Activated CD4-positive, CD25-positive, alpha-beta regulatory T cell (primary cell): Measurements from ENCODE around the gene SPATA2.
"Not testable (repeated sequence)": the region's sequence is repeated elsewhere in the genome, so short reads cannot be mapped to it uniquely, and the experiment has no call there.

Source experiments
- DNase-seq, 4 experiments: peaks; one replicate each; lab custom pipeline; 2025; lab: John Stamatoyannopoulos, UW

Gene SPATA2

DNA sequence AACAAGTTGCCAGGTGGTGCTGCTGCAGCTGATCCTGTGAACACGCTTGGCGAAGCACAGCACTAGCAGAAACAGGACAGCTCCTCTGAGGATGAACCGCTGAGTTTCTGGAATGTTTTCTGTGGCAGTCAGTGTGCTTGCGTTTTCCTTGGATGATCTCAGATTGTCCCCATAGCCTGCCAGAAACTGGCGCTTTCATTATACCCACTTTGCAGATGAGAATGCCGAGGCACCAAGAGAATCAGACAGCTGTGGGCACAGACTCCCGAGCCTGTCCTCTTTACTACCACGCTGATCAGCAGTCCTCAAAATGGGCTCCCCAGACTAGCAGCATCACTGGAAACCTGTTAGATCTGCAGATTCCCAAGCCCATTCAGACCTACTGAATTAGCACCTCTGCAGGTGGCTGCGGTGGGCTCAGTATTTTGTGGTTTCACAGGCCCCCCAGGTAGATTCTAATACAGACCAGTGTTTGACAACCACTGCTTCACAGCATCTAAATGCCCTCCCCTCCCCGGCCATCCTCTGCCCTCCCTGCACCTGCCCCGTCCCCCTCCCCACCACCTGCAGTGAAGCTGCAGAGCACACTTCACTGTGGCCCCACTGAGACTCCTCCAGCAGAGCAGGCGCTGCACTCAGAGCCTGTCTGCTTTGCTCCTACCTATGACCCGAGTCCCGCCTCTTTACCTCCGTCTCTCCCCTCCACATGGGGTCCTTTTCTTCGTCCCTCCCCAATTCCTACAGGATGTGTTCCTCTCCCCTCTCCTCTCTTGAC, 29.6 kb downstream of the SPATA2 start:
- no peak for DNase-seq

DNA sequence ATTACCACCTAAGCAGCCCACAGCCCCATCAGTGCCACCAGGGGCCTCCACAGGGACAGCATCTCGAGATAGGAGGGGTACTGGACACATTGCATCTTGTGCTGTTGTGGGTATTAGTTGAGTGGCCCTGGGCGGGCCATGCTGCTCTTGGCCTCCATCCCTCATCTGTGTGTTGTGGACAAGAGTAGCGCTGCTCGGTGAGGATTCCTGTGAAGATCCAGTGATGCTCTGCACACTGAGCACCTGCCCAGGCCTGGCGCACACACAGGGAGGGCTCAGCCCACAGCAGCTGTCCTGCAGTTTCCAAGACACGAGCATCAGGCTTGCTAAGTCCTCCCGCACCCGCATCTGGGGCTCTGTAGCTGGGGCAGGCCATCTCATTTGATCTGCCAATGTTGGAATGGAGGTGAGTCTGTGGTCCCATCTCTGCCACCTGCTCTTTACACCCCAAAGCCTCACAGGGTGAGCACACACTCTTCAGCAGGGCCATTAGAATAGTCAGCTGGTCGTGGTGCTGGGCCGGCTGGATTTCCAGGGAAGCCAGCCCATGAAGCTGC, 32.0 kb downstream of the SPATA2 start:
- no peak for DNase-seq

DNA sequence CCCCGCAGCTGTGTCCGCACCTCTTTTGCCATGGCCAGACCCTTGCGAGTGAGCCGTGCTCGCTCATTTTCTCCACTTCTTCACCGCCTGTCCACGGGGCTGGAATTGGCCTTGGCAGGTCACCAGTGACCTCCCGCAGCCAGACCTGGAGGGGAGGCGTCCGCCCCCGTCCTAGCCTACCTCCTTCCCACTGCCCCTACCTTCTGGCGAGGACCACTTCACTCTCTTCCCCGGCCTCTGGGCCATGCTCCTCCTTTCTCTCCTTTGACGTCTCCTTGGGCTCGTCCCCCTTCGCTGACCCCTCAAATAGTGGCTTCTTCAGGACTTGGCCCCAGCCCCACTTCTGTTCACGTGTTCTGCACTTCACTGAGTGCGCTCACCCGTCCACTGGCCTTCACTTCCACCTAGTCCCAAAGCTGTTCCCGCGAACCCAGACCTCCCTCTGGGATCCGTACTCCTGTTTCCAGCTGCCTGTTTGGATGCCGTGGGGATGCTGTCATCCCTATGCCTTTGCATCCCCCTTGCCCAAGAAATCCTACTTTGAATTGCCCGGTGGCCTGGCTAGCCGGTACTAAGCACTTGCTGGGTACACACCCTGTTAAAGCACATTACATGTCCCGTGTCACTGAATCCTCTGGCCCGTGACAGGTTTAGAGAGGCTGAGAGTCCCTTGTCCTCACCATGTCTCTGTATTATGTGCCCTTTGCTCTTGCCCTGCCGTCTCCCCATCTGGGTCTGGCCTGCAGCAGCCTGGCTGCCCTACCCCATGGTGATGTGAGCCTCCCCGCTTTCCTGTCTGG, 33.0 kb downstream of the SPATA2 start:
- DNase-seq: no peak

DNA sequence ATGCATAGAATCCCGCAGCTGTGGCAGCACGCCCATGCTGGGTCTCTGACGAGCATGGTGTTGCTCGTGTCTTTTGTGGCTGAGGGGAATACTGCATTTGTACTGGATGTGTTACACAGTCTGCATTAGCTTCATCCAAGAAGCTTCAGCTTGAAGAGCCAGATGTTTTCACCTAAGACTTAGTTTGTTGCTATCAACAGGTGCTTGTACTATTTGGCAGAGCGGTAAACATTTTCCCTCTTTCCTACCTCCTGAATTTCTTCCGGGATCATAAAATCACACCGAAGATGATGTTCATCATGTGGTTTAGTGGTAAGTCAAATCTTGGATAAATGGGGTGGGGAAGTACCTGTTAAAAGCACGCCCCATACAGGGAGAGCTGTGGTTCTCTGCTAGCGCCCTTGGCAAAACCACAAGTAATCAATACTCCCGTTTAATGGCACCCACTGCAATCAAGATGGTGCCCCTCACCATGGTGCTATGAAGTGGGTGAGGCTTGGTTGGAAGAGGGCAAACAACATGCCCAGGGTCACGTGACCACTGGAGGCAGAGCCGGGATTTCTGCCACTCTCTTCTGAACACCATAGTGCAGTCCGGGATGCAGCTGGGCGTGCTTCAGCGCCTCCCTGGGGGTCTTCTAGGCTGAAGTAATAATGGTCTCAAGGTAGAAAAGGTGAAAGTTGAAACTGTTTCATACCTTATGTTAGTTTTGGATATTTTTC, 34.4 kb downstream of the SPATA2 start:
- no peak for DNase-seq

DNA sequence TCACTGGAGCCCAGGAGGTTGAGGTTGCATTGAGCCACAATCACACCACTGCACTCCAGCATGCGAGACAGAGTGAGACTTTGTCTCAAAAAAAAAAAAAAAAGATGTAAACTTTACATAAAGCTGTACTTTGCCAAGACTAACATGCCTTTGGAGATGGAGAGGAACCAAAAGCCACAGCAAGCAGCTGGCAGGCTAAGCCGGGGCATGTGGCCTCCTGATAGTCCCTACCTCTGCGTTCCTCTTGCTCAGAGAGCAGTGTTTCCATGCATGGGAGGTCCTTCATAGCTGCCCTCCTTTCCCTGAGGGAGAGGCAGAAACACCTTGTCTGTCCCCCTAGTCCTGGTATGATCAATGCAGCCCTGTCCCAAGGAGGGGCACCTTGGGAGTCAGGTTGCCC, 35.2 kb downstream of the SPATA2 start:
- no peak for DNase-seq

DNA sequence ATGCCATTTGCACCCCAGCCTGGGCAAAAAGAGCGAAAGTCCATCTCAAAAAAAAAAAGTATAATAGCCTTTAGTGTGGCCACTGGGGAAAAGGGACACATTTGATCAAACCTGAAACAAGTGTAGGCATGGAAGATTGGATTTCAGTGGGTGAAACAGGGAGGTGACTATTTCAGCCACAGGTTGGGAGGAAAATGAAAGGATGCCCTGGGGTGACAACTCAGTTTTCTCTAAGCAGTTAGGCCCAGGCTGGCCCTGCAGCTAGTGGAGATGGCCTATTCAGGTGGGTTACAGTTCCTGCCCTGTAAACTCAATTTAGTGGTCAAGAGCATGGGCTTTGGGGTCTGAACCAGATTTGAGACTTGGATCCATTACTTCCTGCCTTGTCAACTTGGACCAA, 36.4 kb downstream of the SPATA2 start:
- no peak for DNase-seq

DNA sequence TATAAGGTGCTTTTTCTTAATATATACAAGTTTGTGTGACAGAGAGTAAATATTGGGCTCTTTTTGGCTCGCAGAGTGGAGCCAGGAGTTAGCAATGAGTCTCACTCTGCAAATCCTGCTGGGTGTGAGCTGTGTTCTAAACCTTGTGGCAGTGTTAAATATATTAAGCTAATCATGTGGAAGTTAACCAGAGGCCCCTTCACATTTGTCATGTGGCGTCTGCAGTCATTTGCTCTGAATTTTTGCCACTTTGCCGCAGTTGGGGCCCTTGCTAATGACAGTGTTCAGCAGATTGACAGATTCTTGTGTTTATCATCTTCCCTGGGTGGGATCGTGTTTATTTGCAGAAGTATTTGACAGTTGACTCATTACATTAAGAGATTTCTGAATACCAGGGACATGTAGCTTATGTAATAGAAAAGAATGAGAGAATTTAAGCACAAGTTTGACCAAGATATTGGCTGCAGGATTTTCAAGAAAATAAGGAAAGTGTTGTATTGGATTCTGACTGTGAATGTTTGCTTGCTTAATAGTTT, 37.9 kb downstream of the SPATA2 start:
- no peak for DNase-seq

DNA sequence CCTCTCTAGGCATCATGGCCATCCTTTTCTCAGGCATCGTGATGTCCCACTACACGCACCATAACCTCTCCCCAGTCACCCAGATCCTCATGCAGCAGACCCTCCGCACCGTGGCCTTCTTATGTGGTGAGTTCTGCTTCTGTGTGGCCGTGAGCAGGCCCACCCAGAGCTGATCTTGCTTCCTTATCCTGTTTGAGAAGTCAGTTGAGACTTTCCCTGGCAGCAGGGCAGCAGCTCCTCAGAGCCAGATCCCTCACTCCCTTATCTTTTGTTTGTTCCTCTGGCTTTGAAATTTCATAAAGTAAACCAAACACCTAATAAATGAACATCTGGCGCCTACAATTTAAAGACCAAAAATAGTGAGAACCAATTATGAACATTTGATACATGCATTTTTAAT, 40.6 kb downstream of the SPATA2 start:
- DNase-seq: no peak

DNA sequence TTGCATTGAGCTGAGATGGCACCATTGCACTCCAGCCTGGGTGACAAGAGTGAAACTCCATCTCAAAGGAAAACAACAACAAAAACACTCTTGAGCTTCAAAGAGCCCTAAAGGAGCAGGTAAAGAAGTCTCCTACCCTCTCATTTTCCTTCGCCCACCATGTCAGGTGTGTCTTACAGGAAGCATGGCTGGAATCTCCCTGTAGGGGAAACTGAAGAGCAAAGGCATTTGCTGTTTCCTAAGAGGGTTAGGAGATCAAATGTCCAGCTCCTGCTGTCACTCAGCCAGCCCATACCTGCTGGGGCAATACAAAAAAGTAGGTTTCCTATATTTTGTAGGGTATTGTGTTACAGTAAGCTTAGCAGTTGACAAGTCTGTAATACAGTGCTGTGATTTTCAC, 43.3 kb downstream of the SPATA2 start:
- DNase-seq: no peak

DNA sequence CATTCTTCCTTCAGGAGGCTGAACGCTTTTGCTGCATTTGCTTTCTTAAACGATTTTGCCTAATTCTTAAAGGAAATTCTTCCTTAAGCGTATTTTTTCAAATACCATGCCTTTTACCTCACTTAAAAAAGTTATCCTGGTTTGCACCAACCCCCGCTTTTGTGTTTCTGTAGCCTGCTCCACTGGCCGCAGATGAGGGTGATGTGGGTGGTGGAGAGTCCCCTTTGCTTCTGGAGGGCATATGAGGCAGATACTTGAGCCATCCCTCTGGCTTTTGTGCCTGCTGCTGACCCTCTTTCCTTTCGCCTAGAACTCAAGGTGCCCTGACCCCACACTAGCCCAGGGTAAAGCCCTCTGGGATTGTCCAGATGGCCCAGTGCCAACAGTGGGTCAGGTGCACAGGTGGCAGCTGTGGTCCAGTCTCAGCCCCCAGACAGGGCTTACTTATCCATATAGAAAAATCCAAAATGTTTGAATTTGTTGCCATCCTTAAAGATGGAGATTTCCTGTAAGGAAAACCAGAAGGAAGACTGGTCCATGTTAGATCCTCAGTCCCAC, 43.9 kb downstream of the SPATA2 start:
- DNase-seq: no peak

DNA sequence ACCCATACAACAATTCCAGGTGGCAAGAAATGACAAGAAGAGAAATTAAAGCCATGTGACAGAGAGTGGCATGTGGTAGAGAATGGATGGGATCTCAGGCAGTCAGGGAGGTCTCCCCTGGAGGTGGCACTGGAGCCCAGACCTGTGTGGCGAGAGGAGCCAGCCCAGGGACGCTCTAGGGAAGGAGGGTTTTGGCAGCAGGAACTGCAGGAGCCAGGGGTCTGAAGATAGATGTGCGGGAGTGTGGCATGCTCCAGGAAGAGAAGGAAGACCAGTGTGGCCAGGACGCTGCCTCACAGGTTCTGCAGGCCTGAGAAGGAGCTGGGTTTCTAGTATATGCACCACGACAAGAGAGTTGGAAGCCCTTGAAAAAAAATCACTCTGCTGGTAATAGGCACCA, 45.1 kb downstream of the SPATA2 start:
- no peak for DNase-seq

DNA sequence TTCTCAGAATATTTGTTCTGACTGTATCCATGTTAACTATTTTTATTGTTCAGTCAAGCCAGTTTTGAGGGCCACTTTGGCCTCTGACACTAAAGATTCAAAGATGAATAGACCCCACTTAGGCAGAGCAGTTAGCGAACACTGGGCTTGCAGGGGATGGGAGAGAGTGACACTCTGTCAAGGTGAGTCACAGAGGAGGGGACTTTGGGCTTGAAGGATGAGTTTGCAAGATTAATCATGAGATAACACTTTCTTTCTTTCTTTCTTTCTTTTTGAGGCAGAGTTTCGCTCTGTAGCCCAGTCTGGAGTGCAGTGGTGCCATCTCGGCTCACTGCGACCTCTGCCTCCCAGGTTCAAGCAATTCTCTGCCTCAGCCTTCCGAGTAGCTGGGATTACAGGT, 46.4 kb downstream of the SPATA2 start:
- DNase-seq: no peak

DNA sequence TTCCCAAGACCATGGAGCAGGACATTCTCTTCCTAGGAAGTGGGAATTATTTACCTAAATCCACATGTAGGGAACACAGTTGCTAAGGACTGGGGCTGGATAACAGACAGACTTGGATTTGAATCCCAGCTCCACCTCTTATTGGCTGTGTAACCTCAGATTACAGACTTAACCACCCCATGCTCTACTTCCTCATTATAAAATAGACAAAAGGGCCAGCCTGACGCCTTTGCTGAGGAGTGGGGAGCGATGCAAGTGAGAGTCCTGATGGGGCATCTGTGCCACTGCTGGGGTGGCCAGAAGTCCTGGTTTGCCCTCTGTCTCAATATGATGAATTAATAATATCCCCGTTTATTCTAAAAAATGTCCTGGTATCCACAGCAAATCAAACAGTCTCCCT, 46.8 kb downstream of the SPATA2 start:
- DNase-seq: no peak

DNA sequence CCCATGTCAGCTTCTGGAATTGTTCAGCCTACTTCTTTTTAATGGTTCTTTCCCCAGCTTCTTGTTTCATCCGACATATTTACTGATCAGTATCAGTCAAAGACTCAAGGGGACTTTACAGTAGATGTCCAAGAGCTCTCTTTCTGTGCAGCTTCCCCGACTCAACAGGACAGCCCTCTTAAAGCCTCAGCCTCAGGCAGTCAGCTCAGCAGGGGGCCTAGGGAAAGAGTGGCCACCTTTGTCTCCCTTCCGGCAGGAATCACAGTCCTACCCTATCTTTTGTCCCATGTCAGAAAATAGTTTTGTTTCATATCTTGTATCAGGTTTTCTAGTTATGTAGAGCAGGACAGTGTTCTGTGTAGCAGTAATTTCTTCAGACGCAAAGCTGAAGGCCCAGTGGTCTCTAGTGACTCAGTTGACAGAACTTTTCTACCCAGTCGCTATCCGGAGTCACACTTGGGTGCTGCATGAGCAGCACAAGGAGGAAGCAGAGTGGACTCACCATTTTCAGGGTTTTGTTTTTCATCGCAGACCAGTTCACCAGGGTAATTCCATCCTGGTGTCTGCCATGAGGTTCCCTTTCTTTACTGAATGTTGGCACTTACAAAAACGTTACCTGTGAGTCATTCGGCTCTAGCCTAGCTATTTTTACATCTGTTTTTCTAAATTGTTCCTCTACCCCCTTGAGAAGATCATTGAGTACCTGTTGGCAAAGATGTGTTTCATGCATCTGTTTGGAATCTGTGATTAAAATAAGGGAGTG, 47.7 kb downstream of the SPATA2 start:
- no peak for DNase-seq

DNA sequence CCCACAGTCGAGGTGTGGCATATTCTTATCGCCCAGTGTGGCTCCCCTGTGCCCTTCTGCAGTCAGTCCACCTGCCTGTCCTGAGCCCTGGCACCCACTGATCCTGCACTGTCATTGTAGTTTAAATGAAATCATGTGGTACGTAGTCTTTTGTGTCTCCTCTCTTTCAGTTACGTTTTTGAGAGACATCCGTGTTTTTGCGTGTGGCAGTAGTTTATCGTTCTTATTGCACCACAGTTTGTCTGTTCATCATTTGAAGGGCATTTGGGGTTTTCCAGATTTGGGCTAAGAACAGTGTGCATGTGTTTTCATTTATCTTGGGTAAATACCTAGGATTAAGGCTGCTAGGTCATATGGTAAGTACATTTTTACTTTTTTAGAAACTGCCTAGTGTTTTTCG, 49.3 kb downstream of the SPATA2 start:
- no peak for DNase-seq

DNA sequence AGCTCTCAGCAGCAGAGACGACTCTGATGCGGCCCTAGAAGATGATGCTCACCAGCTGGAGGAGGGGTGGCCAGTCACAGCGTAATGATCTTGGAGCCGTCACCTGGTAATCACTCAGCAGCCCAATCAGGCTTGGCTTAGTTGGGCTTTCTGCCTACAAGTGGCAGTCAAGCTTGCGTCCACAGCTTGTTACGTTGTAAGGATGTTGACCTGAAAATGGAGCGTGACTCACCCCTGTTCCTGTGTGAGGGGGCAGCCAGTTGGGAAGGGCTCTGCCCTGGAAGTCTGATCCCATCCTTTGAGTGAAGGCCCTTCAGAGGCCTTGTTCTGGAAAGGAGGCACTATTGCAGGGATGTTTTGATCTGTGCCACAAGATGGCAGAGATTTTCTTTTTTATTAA, 49.8 kb downstream of the SPATA2 start:
- DNase-seq: no peak

DNA sequence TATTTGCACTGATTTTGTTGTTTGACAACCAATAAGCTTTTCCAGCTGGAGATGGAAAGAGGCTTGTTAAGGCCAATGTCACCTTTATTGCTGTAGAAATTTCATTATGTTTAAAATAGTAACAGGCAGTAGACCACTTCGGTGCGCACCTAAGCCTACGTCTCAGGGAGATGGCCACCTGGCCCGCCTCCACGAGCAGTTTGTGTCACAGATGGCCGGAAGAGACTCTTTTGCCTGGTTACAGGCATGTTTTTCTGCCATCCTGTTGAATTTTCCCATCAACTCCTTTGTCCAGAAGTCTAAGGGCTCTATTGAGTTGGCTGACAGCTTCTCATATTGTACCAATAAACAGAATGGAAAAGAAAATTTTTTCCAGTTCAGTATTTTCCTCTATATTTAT, 51.7 kb downstream of the SPATA2 start:
- DNase-seq: no peak

DNA sequence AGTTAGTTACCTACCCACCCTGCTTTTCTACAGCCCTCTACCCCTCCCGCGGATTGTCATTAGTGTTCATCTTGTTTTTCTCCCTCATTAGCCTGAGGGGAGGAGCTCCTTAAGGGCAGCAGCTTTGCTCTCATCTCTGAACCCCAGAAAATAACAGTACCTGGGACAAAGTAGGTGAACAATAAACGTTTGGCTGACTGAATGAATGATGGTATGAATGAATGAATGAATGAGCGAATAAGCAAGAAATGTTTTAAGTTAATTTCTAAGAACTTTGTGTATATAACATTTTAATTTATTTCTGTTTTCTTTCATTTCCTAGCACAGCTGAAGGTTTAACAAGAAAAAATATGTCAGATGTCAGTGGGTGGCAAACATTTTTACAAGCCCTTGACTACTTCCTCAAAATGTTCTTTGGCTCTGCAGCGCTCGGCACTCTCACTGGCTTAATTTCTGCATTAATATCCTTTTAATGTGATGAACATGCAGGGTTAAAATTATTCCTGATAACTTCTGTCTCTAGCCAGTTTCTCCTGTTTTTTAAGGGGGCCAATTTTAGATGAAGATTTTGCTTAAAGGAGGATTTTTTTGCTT, 52.6 kb downstream of the SPATA2 start:
- DNase-seq: no peak

DNA sequence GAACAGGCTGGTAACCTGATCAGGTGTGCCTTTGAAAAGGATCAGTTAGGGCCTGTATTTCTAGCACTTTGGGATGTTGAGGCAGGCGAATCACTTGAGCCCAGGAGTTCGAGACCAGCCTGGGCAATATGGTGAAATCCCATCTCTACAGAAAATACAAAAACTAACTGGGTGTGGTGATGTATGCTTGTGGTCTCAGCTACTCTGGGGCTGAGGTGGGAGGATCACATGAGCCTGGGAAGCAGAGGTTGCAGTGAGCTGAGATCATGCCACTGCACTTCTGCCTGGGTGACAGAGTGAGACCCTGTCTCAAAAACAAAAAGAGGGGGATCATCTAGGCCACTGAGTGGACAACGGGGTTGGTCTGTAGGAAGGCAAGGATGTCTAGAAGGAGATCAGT, 54.1 kb downstream of the SPATA2 start:
- DNase-seq: not testable (repeated sequence)

DNA sequence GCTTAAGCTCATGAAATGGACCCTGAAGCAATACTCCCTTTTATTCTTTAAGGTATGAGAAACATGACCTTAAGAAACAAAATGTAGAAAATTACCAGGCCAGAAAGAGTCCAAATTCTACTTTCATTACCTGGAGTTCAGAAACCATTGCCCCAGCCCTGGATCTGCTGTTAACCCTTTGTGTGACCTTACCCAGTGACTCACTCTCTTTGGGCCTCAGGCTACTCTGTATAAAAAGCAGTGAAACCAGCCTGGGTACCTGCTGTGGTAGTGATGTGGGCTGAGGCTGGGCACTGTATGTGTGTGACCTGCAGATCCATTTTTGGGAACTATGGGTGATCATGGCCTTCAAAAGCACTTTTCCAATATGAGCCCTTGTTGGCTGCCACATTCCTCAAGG, 55.5 kb downstream of the SPATA2 start:
- DNase-seq: no peak

DNA sequence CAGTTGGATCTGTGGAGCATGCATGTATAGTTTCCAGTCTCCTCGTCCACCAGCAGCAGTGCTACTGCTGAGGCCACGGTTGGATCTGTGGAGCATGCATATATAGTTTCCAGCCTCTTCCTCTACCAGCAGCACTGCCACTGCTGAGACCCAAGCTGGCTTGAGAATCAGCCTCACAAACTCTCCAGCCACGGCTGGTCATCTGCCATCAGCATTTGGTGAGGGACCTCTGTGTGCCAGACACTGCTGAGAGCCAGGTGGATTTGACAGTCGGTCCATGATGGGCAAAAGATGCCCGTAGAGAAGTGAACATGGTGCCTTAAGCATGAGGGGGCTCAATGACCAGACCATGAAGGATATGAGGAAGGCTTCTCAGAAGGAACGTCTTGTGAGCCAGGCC, 56.3 kb downstream of the SPATA2 start:
- no peak for DNase-seq
